AG09309 (cell line): Measurements from ENCODE around the gene SASH3.

Experiments
- DNase-seq: peaks from one replicate; pipeline ENCODE4 v3.0.0-alpha.2; 2010; ENCODE audit warnings: low read depth
- H3K4me3 ChIP-seq: 2 replicates; pipeline ENCODE4 v1.5.1; 2011; ENCODE audit warnings: mild to moderate bottlenecking, low read depth, low read length, moderate library complexity; ENCODE audit not compliant: control insufficient read depth
- CTCF ChIP-seq: IDR thresholded peaks from 2 replicates; pipeline ENCODE4 v1.5.1; 2011; ENCODE audit warnings: mild to moderate bottlenecking, low read depth, low read length, inconsistent platforms; ENCODE audit not compliant: insufficient read depth, control insufficient read depth; ENCODE audit errors: missing control alignments

The SASH3 gene

DNA sequence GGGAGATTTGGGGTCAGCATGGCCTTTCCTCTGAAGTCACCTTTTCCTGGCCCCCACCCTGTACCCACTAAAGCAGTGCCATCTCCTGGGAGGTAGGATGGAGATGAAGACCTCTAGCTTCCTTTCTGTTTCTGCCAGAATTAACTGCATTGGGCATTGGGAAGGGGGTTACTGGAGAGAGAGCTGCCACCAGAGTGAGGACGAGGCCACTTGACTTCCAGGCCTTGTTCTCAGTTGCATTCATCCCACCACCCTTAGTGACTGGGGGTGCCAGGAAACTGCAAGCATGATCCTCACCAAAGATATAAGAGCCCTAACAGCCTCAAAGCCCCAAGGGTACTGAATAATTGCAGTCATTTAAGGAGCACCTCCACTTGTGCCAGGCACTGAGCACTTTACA lies 15.8 kb downstream of the SASH3 start:
- no peak for DNase-seq
- no peak for TF ChIP-seq CTCF
- H3K4me3 ChIP-seq, result no peak overlapping the region

GRCh38 chrX:129797251-129797906 lies 17.6 kb downstream of the SASH3 start:
- no peak for TF ChIP-seq CTCF
- H3K4me3 ChIP-seq, result no peak overlapping the region
- DNase-seq, result no peak

DNA sequence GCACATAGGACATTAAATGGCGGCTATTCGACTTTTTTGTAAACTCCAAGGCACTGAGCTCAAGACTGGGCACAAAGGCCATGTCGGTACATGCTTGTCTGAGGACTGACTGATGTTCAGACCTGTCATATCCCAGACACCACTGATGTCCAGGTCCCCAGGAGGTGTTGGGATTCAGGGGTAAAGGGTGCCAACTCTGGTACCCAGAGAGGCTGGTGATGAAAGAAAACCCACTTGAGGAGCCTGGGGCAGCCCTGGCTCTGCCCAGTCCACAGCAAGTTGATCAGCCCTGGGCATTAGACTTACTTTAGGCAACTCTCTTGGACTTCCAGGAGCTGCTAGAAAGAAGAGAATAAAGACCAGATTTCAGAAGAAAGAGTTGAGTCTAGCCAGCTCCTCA lies 18.7 kb downstream of the SASH3 start:
- no peak overlapping the region for H3K4me3 ChIP-seq
- no peak for DNase-seq
- no peak for TF ChIP-seq CTCF

DNA sequence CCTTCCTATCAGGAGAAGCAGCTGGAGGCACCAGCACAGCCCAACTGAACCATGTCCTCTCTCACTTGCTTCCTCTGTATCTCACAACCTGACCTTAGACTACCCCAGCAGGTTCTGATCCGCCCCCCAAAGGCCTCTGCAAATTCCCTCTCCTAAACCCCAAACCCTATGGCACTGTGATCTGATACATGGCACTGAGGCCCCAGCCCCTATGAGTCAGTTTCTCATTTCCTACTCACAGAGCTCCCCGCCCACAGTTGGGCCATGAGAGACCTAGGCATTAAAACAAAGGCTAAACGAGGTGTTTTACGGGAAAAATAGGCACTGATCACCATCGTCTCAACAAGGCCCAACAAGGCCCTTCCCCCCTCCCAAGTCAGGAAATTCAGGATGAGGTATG lies 19.1 kb downstream of the SASH3 start:
- H3K4me3 ChIP-seq, result no peak overlapping the region
- TF ChIP-seq CTCF, result no peak
- no peak for DNase-seq

- TF ChIP-seq CTCF, result no peak
- no peak for DNase-seq
- H3K4me3 ChIP-seq, result no peak overlapping the region
Measured at GRCh38 chrX:129800186-129800585, 20.4 kb downstream of the SASH3 start.

DNA sequence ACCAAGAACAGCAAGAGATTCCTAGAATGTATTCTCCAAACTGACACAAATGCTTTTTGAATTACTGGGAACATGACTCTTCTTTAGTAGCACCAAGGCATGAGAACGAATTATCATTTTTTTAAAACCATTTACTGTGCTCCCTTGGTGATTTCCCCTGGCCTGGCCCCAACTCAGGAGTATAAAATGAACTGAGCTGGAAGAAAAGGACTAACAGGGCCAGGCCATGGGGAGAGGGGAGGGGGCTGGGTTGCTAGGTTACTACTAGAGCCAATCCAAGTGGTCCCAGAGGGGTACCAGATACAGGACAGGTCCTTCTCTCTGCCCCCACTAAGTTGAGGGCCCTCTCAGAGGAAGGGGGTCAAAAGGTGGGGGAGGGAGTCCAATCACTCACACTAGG lies 23.1 kb downstream of the SASH3 start:
- no peak for TF ChIP-seq CTCF
- DNase-seq, result no peak
- H3K4me3 ChIP-seq, result no peak overlapping the region

GRCh38 chrX:129804806-129805205 lies 25.1 kb downstream of the SASH3 start:
- TF ChIP-seq CTCF, result no peak
- H3K4me3 ChIP-seq, result no peak overlapping the region
- DNase-seq, result no peak
